Measurements from ENCODE around the gene CDKN2AIPNL. TPM values are rescaled to one million over a fixed set of nuclear protein-coding genes. Genes with fewer than 3 reads are reported as not detected.
A peak's percentile ranks its signal among the peaks of the same experiment; 100 is the strongest.

Gene CDKN2AIPNL
- total and polyA plus RNA-seq, 2 of the 4 experiments (the other 2 are of a cell fraction) = 14.0 to 18.1 TPM

- Histone ChIP-seq H3K27me3 (ENCODE audit: control insufficient read depth, insufficient read depth, low read length) (no peaks in the 10 kb centered on the region), H2BK120ac (ENCODE audit: low read depth, low read length) (no peak overlapping the region), H2AK9ac (replicated peaks; ENCODE audit: low read depth, low read length, poor library complexity) (no peak overlapping the region), H3K9me3 (ENCODE audit: control insufficient read depth, insufficient read depth, low read length) (peaks cover 3% of the 10 kb centered on the region), H3K9ac (ENCODE audit: low read depth, low read length) (no peak overlapping the region), H3K9me1 (ENCODE audit: insufficient read depth, low read length) (peaks cover 8% of the 10 kb centered on the region; the same call in 1 of the 2 replicates), H3K27ac (ENCODE audit: insufficient read depth, low read length) (no peak overlapping the region), H3K36me3 (ENCODE audit: control insufficient read depth, insufficient read depth, low read length) (no peaks in the 10 kb centered on the region), H3K23ac (ENCODE audit: low read depth, low read length) (no peak overlapping the region; the same call in 1 of the 2 replicates), H3K4me3 (ENCODE audit: insufficient read depth, low read depth, low read length) (no peak overlapping the region), H2AK5ac (ENCODE audit: low read depth, low read length) (0 out of 2 replicates have a peak overlapping the region, but pooled peaks have one; percentile 29), H3K4ac (ENCODE audit: low read depth, low read length) (no peak overlapping the region), H4K91ac (ENCODE audit: insufficient read depth, low read depth, low read length) (no peak overlapping the region), H3K79me1 (ENCODE audit: low read depth in 1 of 2, low read length in 2 of 2) (no peaks in the 10 kb centered on the region), H4K20me1 (ENCODE audit: insufficient read depth, low read length) (no peaks in the 10 kb centered on the region), H2AFZ (replicated peaks; ENCODE audit: low read length, poor library complexity) (no peak overlapping the region), H2BK20ac (ENCODE audit: low read depth, low read length) (no peak overlapping the region), H4K8ac (ENCODE audit: low read depth in 2 of 2, low read length in 2 of 2) (no peak overlapping the region), H3K56ac (ENCODE audit: extremely low read depth, insufficient read depth, low read length) (no peak overlapping the region), H3K18ac (ENCODE audit: low read depth, low read length) (no peak overlapping the region), H2BK15ac (ENCODE audit: low read depth, low read length) (no peak overlapping the region), H3K4me2 (ENCODE audit: low read depth, low read length) (no peak overlapping the region), H3K4me1 (ENCODE audit: control insufficient read depth, insufficient read depth, low read length) (peaks cover 5% of the 10 kb centered on the region; the same call in 1 of the 2 replicates), H4K5ac (ENCODE audit: low read depth, low read length) (no peak overlapping the region), H2BK5ac (ENCODE audit: low read depth, low read length, poor library complexity, severe bottlenecking) (no peak overlapping the region), H3K14ac (replicated peaks; ENCODE audit: low read depth, low read length) (no peak overlapping the region)
- DNase-seq (no peak), ATAC-seq (ENCODE audit: low read depth) (no peak)
- no TSS peak for BruUV-seq (replicated peaks)
- intact Hi-C loops (cut with micrococcal nuclease) = no loop called here
- in situ Hi-C loops (cut with MboI; ENCODE audit: low sequenced_read_pairs) = no loop called here
- no CpG with 5 or more reads among the region's 2 CpGs for WGBS, 2 experiments (ENCODE audit: extremely low coverage in 2 of 2, insufficient read length in 1 of 2)
- ChIA-PET CTCF (no interaction called here), POLR2A (ENCODE audit: unreplicated experiment) (no interaction called here)
- dilution Hi-C loops (cut with HindIII; ENCODE audit: low sequenced_read_pairs, unreplicated experiment) = no loop called here
- no peak for TF ChIP-seq RCOR1 (IDR thresholded peaks at IDR 0.05; ENCODE audit: insufficient replicate concordance, low read length)
- TF ChIP-seq MAFK (IDR thresholded peaks at IDR 0.05; ENCODE audit: low read depth, low read length) = no peak
- no peak for TF ChIP-seq CEBPB (IDR thresholded peaks at IDR 0.05; ENCODE audit: low read depth, low read length)
- TF ChIP-seq CHD1 (IDR thresholded peaks at IDR 0.05; ENCODE audit: low read depth, low read length) = no peak
- no peak for TF ChIP-seq NFE2L2 (IDR thresholded peaks at IDR 0.05; ENCODE audit: low read depth, low read length)
- TF ChIP-seq ELK1 (IDR thresholded peaks at IDR 0.05; ENCODE audit: borderline replicate concordance, low read depth, low read length) = no peak
- TF ChIP-seq USF2 (IDR thresholded peaks at IDR 0.05; ENCODE audit: low read depth, low read length) = no peak
- no peak for TF ChIP-seq BHLHE40 (IDR thresholded peaks at IDR 0.05; ENCODE audit: low read depth, low read length)
- no peak for TF ChIP-seq MAZ (IDR thresholded peaks at IDR 0.05; ENCODE audit: borderline replicate concordance, low read depth, low read length)
- no peak for TF ChIP-seq SMC3 (IDR thresholded peaks at IDR 0.05; ENCODE audit: low read depth, low read length)
- TF ChIP-seq RAD21 (IDR thresholded peaks at IDR 0.05; ENCODE audit: low read length) = no peak
- no peak for TF ChIP-seq RFX5 (IDR thresholded peaks at IDR 0.05; ENCODE audit: low read depth, low read length)
- no peak for TF ChIP-seq CTCF (conservative IDR thresholded peaks at IDR 0.05; ENCODE audit: low read depth, low read length)
- no peak for TF ChIP-seq FOS (IDR thresholded peaks at IDR 0.05; ENCODE audit: low read depth, low read length)
- TF ChIP-seq POLR2A (IDR thresholded peaks at IDR 0.05; ENCODE audit: low read depth, low read length) = no peak
- TF ChIP-seq MXI1 (IDR thresholded peaks at IDR 0.05; ENCODE audit: borderline replicate concordance, low read depth, low read length) = no peak
These were observed 35.3 kb upstream of the CDKN2AIPNL start for GRCh38 chr5:134446938-134447337.
